HK-2 (cell line): ENCODE measurements around the gene HES5.

Source experiments
- DNase-seq: peaks from one replicate; pipeline ENCODE4 v3.0.0-alpha.2; 2018; ENCODE audit not compliant: unreplicated experiment

HES5 gene

DNA sequence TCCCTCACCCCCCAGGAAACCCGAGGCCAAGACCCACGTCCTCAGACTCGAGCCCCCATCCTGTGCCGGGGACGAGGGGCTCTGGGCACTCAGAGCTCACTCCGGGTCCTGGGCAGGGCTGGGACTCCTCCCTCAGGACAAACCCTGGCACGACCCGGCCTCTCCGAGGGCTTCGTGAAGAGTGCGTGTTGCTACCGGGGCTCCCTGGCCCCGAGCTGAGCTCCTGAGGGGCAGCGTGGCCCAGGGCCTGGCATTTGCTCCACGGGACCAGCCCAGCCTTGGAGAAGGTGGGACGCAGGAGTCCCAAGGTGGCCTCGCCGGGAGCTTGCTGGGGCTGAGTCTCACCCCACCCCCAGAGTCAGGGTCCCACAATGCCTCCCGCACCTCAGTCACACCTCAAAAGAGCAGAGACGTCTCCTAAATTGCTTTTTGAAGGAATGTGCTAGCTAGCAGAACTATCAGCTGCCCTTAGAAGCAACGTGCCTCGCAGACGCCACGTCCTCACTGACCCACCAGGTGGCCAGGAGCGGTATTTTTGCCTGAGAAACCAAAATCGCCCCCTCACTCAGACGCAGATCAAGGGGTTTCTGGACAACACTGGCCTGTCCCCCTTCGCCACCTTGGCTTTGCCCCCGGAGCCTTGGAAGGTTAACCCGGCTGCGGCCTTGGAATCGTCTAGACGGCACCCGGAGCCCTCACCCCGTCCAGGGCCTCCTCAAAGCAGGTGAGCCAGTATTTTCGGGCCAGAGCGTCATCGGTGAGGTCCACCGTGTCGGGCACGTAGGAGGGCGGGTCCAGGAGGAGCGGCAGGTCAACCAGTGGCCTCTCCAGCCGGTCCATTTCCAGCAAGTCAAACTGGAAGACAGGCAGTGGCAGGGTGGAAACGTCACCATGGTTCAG lies 14.9 kb downstream of the HES5 start:
- DNase-seq = no peak

DNA sequence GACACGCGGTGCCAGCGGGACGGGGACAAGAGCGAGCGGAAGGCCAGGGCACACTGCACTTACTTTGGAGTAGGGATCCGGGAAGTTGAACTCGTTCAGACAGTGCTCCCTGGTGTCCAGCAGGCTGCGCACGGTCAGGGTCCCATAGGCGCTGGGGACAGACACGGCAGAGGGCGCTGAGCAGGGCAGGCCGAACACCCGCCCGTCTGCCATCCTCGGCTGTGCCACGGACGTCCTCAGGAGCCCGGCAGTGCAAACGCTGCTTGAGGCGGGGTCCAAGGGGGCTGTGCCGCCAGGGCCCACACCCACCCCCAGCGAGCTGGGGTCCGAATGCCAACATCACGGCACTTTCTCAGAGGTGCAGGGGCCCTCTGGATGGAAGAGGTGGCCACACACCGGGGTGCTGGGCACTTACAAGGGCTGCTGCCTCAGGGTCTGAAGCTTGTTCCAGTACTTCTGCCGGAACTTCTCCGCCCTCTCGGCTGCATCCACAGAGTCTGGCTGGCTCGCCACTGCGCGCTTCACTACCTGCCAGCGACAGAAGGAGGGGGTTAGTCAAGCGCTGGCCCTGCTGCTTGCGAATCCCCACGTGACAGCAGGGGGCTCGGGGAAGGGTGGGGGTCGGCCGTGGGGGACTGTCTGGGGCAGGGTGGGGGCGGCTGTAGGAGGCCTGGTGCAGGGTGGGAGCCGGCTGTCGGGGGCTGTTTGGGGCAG lies 16.0 kb downstream of the HES5 start:
- no peak for DNase-seq

DNA sequence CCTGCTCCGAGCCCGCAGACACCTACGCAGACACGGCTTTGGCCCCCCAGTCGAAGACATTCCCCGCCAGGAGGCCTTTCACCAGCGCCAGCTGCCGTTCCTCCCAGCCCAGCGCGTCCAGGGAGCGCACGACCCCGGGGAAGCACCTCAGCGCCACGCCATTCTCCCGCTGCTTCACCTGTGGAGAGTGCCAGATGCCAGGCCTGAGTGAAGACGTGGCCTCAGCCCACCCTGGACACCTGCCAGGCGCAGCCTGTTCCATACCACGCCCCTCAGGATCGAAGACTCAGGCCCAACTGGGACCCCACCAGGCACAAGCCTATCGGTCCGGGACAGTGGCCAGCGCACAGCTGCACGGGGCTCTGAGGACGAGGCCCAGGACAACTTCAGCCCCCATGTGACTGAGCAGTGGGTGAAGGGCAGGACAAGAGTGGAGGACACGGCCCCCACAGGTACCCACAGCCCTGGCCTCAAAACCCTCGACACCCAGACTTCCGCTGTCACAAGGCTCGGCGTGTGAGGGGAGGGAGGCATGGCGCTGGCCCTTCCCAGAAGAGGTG lies 17.1 kb downstream of the HES5 start:
- no peak for DNase-seq

DNA sequence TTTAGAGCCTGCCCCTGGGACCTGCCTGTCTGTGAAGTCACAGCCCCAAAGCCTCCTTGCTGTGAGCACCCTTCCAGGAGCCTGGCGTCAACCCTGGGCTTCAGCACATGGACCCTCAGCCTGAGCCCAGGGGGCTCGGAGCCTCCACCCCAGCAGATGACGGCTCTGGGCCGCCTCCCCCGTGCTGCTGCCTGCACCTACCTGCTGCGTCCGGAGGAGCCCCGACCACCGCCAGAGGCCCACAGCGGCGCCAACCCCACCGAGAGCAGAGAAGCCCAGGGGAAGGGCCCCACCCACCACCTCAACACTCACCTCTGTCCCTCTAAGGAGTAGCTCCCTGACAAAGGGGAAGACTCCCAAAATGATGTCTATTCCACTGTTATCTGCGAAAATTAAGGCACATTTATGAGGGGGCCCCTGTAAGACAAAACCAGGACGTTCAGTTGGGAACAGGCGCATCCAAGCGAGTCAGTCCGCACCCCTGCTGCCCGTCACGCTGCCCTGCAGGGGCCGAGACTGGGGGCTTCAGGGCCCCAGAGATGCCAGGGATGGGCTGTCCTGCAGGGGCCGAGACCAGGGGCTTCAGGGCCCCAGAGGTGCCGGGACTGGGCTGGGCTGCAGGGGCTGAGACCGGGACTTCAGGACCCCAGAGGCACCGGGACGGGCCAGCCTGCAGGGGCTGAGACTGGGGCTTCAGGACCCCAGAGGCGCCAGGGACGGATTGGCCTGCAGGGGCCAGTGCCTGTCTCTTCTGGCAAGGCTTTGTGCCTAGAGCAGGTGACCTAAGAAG lies 19.5 kb downstream of the HES5 start:
- no peak for DNase-seq

DNA sequence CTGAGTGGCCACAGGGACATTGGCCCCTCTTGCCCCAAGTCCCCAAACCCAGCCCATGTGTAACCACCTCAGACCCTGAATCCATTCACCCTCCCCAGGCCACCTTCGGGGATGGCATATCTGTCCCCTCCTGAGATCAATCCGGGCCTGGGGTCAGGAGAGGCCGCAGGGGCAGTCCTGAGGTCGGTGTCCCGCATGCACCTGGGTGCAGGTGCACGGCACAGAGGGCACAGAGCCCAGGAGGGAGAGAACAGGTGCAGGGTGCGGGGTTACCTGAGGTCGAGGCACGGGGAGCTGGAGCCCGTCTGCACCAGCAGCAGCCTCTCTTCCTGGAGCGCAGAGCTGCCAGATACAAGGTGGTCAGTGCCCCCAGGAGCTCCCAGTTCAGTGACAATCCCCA lies 20.5 kb downstream of the HES5 start:
- no peak for DNase-seq

DNA sequence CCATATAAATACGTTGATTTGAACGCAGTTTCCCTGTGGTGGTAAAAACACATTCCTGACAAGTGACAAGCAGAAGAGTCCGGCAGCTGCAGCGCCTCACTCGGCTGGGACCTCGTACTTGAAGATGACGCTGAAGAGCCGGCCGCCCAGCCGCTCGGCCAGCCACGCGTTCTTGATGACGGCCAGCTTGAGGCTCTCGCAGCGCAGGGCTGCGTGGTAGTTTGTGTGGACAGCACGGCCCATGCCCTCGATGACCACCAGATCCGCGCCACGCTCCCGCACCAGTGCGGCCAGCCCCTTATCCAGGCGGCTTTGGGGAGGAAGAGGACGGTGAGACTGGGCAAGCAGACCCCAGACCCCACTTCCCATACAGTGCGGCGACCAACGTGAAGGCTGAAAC lies 21.3 kb downstream of the HES5 start:
- DNase-seq = no peak

DNA sequence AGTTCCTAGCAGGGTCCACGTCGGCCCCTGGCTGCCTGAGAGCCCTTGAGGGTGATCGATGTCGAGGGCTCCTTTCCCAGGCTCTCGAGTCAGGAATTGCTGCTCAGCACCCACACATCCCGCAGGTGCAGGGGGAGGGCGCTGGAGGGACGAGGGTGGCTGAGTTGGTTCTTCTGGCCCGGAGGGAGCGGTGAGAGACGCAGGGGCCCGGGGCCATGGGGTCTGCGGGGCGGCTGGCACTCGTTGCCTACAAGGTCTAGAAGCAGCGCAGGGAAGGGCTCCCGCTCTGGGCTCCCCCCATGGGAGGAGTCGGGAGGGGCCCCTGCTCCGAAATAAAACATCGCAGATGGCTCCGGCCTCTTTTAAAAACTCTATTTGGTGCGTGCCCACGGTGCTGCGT lies 21.9 kb downstream of the HES5 start:
- DNase-seq = no peak

DNA sequence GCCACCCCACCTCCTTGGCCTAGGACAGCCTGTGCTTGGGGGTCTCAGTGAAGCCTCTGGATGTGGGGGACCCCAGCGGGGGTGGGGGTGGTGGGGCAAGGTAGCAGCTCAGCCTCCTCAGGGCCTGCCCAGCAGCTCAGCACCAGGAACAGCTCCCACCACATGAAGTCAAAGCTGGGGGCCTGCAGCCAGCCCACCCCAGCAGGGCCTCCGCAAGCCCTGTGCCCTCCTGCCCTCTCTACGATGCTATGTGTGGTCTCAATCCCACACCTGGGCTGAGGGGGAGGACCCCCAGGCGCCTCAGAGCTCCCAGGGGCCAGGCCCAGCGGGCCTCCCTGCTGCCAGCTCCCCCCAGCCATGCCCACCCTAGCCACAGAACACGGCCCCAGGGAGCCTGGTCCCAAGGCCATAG lies 22.3 kb downstream of the HES5 start:
- no peak for DNase-seq

DNA sequence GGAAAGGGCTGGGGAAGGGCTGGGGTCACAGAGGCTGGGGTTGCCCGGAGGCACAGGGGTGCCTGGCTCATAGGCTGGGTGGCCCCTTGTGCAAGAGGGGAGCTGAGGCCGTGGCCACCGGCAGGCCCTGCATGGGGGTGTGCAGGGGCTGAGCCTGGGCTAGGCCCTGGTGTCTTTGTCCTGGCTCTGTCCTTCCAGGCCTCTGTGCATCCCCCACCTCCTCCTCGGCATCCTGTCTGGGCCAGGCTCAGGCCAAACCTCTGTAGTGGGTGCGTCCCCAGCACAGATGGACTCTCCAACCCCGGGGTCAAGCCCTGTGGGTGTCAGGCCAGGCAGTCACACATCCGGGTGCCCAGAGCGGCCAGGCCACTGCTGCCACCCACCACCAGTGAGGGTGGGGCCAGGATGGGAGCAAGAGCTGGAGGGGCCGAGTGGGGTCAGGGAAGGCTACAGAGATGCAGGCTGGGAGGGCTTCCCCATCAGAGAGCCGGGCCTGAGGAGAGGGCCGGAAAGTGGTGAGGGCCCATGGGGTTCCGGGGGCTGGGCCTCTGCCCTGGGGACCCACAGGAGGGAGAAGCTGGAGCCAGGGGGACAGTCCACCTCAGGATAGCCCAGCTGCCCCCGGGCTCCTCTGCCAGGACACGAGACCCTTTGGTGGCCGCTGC lies 23.0 kb downstream of the HES5 start:
- no peak for DNase-seq

DNA sequence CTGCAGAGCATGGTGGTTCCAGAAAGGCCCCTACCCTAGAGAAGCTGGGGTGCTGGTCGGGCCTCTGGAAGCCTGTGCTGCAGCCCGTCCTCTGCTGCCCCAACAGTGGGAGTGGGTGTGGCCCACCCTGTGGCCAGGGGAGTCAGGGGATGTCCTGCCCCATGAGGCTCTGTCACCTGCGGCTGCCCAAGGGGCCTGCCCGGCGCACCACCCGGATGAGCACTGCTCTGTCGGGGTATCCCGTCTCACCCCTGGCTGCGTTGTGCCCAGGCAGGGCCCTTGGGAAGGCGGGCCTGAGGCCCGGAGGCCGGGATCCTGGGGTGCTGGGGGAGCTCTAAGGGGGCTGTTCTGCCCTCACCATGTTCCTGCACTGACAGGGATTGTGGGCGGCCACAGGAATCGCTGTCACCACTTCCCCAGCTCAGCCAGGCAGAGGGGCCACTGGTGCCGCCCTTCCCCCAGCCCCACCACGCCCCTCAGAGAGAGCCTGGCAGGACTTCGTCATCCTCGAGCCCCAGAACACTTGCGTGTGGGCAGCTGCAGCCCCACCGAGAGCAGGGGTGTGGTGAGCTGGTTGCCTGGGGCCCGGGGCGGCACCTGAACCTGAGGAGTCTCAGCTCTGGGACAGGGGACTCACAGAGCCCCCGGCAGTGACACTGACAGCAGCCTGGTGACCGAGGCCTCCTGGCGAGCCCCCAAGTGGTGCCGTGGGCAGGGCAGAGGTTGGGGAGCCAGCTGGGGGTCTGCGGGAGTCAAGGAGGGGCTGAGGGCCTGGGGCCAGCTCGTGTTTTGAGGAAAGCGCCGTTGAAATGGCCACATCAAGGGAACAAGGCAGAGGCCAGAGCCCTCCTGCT lies 23.8 kb downstream of the HES5 start:
- no peak for DNase-seq

DNA sequence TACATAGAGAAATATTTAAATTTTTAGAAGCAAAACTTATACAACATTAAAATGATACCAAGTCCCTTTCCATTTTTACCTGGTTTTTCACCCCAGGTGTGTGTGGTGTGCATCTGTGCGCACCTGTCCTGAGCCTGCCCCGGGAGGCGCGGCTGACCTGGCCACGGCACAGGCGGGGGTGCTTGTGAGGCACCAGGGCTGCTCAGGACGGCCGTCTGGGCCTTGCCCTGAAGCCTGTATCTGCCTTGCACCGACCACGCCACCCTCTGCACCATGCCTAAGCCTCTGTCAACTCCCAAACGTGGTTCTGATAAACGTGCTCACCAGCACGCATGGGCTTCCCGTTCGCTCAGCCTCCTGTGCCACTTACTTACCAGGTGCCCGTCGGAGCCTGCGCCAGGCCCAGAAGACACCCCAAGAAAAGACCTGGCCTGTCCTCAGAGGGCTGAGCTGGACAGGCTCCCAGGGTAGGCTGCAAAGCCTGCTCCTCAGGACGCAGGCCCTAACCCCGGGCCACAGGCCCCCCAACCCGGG lies 24.5 kb downstream of the HES5 start:
- no peak for DNase-seq

DNA sequence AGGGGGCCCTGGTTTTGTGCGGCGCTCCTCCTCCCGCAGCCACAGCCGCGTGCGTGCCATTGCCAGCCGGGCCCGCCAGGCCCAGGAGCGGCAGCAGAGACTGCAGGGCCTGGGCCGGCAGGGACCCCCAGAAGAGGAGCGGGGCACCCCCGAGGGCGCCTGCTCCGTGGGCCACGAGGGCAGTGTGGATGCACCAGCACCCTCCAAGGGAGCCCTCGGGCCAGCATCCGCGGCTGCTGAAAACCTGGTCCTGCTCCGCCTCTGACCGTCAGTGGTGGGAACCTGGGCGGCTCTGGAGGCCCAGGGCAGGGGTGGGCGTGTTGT lies 25.2 kb downstream of the HES5 start:
- no peak for DNase-seq

DNA sequence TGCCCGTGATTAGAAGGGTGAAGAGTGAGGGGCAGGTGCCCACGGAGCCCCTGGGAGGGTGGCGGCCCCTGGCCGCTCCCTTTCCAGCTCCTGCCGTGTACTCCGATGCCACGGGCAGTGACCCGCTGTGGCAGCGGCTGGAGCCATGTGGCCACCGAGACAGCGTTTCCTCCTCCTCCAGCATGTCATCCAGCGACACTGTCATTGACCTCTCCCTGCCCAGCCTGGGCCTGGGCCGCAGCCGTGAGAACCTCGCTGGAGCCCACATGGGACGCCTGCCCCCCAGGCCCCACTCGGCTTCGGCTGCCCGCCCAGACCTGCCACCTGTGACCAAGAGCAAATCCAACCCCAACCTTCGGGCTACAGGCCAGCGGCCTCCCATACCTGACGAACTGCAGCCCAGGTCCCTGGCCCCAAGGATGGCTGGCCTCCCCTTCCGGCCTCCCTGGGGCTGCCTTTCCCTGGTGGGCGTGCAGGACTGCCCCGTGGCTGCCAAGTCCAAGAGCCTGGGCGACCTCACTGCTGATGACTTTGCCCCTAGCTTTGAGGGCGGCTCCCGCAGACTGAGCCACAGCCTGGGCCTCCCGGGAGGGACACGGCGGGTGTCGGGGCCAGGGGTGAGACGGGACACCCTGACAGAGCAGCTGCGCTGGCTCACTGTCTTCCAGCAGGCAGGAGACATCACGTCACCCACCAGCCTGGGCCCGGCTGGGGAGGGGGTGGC lies 25.7 kb downstream of the HES5 start:
- DNase-seq = no peak

DNA sequence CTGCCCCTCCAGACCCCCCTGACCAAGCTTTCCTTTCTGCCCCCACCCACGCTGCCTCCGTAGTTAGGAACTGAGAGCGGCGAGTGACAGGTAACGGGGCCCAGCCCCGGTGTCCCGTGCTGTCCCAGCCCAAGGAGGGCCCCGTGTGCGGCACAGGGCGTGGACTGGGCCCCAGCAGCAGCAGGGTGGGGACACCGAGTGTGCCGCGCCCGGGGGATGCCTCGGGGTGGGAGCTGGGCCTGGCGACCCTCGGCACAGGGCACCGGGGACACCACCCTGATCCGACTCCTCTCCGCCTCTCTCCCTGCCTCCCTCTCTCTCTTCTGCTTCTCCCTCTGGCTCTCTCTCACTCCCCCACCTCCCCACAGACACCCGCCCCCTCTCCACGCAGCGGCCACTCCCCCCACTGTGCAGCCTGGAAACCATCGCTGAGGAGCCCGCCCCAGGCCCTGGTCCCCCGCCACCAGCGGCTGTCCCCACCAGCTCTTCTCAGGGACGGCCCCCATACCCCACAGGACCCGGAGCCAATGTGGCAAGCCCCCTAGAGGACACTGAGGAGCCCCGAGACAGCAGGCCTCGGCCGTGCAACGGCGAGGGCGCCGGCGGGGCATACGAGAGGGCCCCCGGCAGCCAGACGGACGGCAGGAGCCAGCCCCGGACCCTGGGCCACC lies 26.4 kb downstream of the HES5 start:
- DNase-seq = no peak

DNA sequence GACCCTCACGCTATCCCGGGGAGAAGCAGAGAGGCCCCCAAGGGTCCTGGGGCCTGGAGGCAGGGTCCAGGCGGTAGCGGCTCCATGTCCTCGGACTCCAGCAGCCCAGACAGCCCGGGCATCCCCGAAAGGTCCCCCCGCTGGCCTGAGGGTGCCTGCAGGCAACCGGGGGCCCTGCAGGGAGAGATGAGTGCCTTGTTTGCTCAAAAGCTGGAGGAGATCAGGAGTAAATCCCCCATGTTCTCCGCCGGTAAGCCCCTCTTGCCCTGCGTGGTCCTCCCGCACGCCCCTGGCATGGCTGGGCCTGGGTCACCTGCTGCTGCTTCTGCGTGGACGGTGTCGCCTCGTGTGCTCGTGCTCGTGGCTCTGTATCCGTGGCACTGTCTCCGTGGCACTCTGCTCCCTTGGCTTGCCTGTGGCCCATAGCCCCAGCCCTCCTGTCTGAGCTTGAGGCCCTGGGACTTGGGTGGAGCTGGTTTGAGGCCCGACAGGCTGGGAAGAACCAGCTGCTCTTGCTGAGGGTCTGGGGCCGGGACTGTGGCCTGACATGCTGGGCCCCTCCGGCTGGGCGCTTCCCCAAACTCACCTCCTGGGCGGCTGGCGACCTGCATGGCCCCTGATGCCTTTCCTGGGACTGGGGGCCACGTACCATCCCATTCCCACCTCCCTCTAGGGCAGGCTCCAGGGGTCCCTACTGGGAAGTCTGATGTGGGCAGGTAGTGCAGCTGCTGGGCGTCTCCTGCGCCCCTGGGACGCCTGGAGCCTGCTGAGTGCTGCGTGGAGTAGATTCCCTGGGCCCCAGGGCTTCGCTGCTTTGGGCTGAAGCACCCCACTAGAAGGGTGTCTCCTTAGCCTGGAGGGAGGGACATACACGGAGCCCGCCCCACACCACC lies 27.2 kb downstream of the HES5 start:
- DNase-seq = no peak

DNA sequence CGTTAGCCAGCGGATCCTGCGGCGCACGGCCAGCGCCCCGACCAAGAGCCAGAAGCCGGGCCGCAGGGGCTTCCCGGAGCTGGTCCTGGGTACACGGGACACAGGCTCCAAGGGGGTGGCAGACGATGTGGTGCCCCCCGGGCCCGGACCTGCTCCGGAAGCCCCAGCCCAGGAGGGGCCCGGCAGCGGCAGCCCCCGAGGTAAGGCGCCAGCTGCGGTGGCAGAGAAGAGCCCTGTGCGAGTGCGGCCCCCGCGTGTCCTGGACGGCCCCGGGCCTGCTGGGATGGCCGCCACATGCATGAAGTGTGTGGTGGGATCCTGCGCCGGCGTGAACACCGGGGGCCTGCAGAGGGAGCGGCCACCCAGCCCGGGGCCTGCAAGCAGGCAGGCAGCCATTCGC lies 27.9 kb downstream of the HES5 start:
- no peak for DNase-seq

DNA sequence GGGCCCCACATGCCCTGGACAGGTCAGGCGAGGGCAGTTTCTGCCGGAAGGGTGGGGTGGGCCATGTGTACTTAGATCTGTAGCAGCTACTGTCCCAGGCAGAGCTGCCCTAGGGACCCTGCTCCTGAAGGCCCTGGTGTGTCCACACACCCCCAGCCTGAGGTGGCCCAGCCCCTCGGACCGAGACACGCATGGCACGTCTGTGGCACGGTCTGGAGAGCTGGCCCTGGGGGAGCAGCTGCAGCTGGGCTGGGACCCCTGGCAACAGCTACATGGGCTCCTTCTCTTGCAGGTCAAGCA lies 28.3 kb downstream of the HES5 start:
- no peak for DNase-seq

DNA sequence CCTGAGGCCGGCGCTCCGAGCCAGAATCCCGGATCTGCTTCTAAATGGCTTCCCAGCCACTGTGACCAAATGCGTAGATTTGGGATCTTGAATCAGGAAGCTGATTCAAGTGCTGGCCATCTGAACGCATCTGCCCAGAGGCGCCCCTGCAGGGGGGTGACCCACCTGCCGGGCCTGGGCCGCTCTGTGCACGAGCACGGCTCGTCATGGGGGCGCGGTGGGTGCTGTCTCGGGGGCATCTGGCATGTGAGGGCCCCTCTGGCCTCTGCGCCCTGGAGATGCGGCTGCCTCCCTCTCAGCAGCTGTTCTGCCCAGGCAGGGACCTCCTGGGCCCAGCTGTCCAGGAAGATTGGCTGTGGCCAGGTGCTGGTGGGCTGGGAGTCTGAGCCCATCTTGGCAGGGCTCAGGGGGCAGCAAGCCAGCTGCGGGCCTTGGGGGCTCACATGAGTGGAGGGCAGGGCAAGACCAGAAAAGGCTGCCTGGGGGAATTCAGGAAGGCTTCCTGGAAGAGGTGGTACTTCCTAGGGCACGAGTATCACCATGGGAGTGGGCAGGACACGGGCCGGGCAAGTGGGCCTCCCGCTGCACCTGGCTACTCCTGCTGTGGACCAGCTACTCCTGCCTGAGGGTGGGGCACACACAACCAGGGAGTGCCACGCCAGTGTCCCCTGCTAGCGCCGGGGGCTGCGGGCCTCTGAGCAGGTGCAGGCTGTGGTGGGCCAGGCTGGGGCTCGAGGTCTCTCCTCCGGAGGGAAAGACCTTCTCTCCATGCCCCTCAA lies 28.8 kb downstream of the HES5 start:
- no peak for DNase-seq
